ENCODE data around the gene TLE6. TPM values are rescaled to one million over a fixed set of nuclear protein-coding genes. Genes with fewer than 3 reads are reported as not detected.
"Not testable (repeated sequence)": the region's sequence is repeated elsewhere in the genome, so short reads cannot be mapped to it uniquely, and the experiment has no call there.

The TLE6 gene
- total and polyA plus RNA-seq, 10 donors: 0.60 to 4.1 (median 2.0) TPM

GRCh38 chr19:2988568-2988967 lies 11.2 kb downstream of the TLE6 start:
- WGBS, 5 donors: 88 to 100% (median 97%) methylated on average over 3 of the region's 3 CpGs
- H3K9me3 ChIP-seq: no peaks in the 10 kb centered on the region
- H3K4me3 ChIP-seq: no peak overlapping the region
- peaks cover 0 to 12% (median 9%) of the 10 kb centered on the region in 6 donors for H3K4me1 ChIP-seq
- peaks cover 0 to 31% (median 4%) of the 10 kb centered on the region in 7 donors for H3K27me3 ChIP-seq (replicated peaks in 1 of 7)
- DNase-seq: no peak
- intact Hi-C loops (cut with DNase I; ENCODE audit: low total_unique reads): no loop called here
- TF ChIP-seq CTCF (IDR thresholded peaks at IDR 0.05 in 8 of 11, conservative IDR thresholded peaks at IDR 0.05 in 3 of 11): no peak
- TF ChIP-seq POLR2A (IDR thresholded peaks at IDR 0.05): no peak
- no peak for TF ChIP-seq POLR2AphosphoS5 (IDR thresholded peaks at IDR 0.05)
- H3K27ac ChIP-seq: no peak overlapping the region
- H3K36me3 ChIP-seq: no peaks in the 10 kb centered on the region

- no peaks in the 10 kb centered on the region for H3K36me3 ChIP-seq
- H3K9me3 ChIP-seq: no peaks in the 10 kb centered on the region
- TF ChIP-seq POLR2A (IDR thresholded peaks at IDR 0.05) (no peak), CTCF (IDR thresholded peaks at IDR 0.05 in 8 of 11, conservative IDR thresholded peaks at IDR 0.05 in 3 of 11) (no peak), POLR2AphosphoS5 (IDR thresholded peaks at IDR 0.05) (no peak)
- intact Hi-C loops (cut with DNase I; ENCODE audit: low total_unique reads): no loop called here
- DNase-seq: no peak
- WGBS, 5 donors: 86 to 96% (median 91%) methylated on average over 14 to 15 of the region's 15 CpGs
- H3K4me3 ChIP-seq: no peak overlapping the region
- peaks cover 0 to 23% (median 0%) of the 10 kb centered on the region in 7 donors for H3K27me3 ChIP-seq (replicated peaks in 1 of 7)
- peaks cover 0 to 4% (median 1%) of the 10 kb centered on the region in 6 donors for H3K4me1 ChIP-seq
- no peak overlapping the region for H3K27ac ChIP-seq
Observed at GRCh38 chr19:2989236-2989946, 12.0 kb downstream of the TLE6 start.

- DNase-seq; H3K36me3 ChIP-seq; H3K9me3 ChIP-seq; H3K27ac ChIP-seq; H3K4me1 ChIP-seq; H3K4me3 ChIP-seq; intact Hi-C loops (cut with DNase I; ENCODE audit: low total_unique reads): not testable (repeated sequence)
- H3K27me3 ChIP-seq (replicated peaks in 1 of 7): peaks cover 0 to 10% (median 0%) of the 10 kb centered on the region in 7 donors
- WGBS, 5 donors: 90 to 95% (median 92%) methylated on average over 11 of the region's 11 CpGs
Observed at GRCh38 chr19:2992333-2992732, 15.0 kb downstream of the TLE6 start.

GRCh38 chr19:2992958-2993357 lies 15.6 kb downstream of the TLE6 start:
- peaks cover 0 to 4% (median 0%) of the 10 kb centered on the region in 7 donors for H3K27me3 ChIP-seq (replicated peaks in 1 of 7)
- TF ChIP-seq POLR2AphosphoS5 (IDR thresholded peaks at IDR 0.05) (no peak), POLR2A (IDR thresholded peaks at IDR 0.05) (no peak), CTCF (IDR thresholded peaks at IDR 0.05 in 8 of 11, conservative IDR thresholded peaks at IDR 0.05 in 3 of 11) (no peak)
- H3K4me3 ChIP-seq: no peak overlapping the region
- no peaks in the 10 kb centered on the region for H3K9me3 ChIP-seq
- WGBS, 5 donors: 74 to 88% (median 83%) methylated on average over 13 to 14 of the region's 14 CpGs
- intact Hi-C loops (cut with DNase I; ENCODE audit: low total_unique reads): no loop called here
- DNase-seq: no peak
- no peak overlapping the region for H3K27ac ChIP-seq
- H3K4me1 ChIP-seq: no peaks in the 10 kb centered on the region
- H3K36me3 ChIP-seq: peaks cover 0 to 11% (median 1%) of the 10 kb centered on the region in 6 donors
